GM04504 (cell line): ENCODE data around the gene STK32B.

Source experiments
- DNase-seq: peaks from one replicate; pipeline ENCODE4 v3.0.0-alpha.2; 2012; ENCODE audit warnings: low read depth

STK32B gene

GRCh38 chr4:5532100-5532499, 480.8 kb downstream of the STK32B start:
- DNase-seq, result no peak

GRCh38 chr4:5539584-5539983, 488.3 kb downstream of the STK32B start:
- DNase-seq, result no peak

GRCh38 chr4:5541169-5541568, 489.9 kb downstream of the STK32B start:
- no peak for DNase-seq

GRCh38 chr4:5543681-5544080, 492.4 kb downstream of the STK32B start:
- DNase-seq, result no peak

GRCh38 chr4:5544762-5545161, 493.5 kb downstream of the STK32B start:
- DNase-seq, result no peak

GRCh38 chr4:5545271-5545670, 494.0 kb downstream of the STK32B start:
- no peak for DNase-seq

GRCh38 chr4:5547651-5548249, 496.5 kb downstream of the STK32B start:
- DNase-seq, result no peak
